ENCODE results near the gene PRR20G.

PRR20G gene

DNA sequence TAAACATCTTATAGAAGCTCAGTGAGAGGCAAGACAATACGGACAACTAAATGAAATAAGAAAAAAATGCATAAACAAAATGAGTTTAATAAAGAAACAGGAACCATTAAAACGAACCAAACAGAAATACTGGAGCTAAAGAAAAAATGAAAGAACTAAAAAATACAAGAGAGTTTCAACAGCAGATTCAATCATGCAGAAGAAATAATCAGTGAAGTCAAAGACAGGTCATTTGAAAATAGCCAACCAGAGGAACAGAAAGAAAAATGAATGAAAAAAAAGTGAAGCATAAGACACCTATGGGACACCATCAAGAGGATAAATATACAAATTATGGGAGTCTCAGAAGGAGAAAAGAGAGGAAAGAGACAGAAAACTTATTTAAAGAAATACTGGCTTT lies 42.5 kb upstream of the PRR20G start:
- H3K9me3 ChIP-seq (ENCODE audit: control insufficient read depth, insufficient read depth, low read length) = peaks cover 10% of the 10 kb centered on the region; the same call in 1 of the 2 replicates
- no peaks in the 10 kb centered on the region for H3K36me3 ChIP-seq (ENCODE audit: control insufficient read depth, low read length)
- H3K4me2 ChIP-seq (ENCODE audit: low read length) = no peak overlapping the region
- no peaks in the 10 kb centered on the region for H3K4me1 ChIP-seq (ENCODE audit: control insufficient read depth, low read length)
- H3K27ac ChIP-seq (ENCODE audit: low read depth, low read length) = no peak overlapping the region
- no peaks in the 10 kb centered on the region for H4K20me1 ChIP-seq (ENCODE audit: control insufficient read depth, insufficient read depth, low read depth, low read length)
- no peak overlapping the region for H3K4me3 ChIP-seq (ENCODE audit: low read length)
- TF ChIP-seq EZH2phosphoT487 (IDR thresholded peaks at IDR 0.05; ENCODE audit: borderline replicate concordance, low read length) = no peak
- TF ChIP-seq, protein P1, sequence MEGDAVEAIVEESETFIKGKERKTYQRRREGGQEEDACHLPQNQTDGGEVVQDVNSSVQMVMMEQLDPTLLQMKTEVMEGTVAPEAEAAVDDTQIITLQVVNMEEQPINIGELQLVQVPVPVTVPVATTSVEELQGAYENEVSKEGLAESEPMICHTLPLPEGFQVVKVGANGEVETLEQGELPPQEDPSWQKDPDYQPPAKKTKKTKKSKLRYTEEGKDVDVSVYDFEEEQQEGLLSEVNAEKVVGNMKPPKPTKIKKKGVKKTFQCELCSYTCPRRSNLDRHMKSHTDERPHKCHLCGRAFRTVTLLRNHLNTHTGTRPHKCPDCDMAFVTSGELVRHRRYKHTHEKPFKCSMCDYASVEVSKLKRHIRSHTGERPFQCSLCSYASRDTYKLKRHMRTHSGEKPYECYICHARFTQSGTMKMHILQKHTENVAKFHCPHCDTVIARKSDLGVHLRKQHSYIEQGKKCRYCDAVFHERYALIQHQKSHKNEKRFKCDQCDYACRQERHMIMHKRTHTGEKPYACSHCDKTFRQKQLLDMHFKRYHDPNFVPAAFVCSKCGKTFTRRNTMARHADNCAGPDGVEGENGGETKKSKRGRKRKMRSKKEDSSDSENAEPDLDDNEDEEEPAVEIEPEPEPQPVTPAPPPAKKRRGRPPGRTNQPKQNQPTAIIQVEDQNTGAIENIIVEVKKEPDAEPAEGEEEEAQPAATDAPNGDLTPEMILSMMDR (IDR thresholded peaks at IDR 0.05; ENCODE audit: low read depth, low read length, poor library complexity, severe bottlenecking) = no peak
- no peaks in the 10 kb centered on the region for H3K79me2 ChIP-seq (ENCODE audit: control insufficient read depth, low read length)
- no peaks in the 10 kb centered on the region for H3K9me2 ChIP-seq (replicated peaks; ENCODE audit: control insufficient read depth, low read length)
- H3K27me3 ChIP-seq (ENCODE audit: control insufficient read depth, low read length) = no peaks in the 10 kb centered on the region
- H3F3A ChIP-seq (ENCODE audit: control insufficient read depth, insufficient read depth) = no peaks in the 10 kb centered on the region

DNA sequence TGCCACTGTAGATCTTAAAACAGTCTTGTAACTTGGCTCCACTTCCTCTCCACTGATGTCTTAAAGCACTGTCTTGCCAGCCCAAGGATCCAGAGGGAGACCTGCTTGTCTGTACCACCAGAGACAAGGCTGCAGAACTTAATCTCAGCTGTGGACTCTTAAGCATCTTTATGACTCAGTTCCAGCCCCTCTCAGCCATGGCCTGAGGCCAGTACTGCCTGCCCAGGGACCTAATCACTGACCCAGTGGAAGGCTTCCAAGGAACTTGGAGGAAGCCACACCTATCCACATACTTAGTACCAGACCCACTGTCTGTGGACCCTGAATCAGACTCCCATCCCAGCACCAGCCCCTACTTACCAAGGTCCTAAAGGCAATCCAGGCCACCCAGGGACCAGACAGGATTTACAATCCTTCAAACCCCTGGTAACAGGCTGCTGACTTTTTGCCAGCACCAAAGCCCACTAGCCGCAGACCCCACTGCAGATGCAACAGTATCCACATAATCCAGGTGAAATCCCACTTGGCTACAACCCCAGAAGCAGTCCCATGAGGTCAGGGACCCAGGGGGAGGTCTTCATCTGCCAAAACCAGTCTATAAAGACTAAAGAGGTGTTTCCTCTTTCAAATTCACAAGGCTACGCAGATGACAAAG lies 41.9 kb upstream of the PRR20G start:
- H3K4me3 ChIP-seq (ENCODE audit: low read length) = no peak overlapping the region
- no peak overlapping the region for H3K27ac ChIP-seq (ENCODE audit: low read depth, low read length)
- TF ChIP-seq, protein P1 (IDR thresholded peaks at IDR 0.05; ENCODE audit: low read depth, low read length, poor library complexity, severe bottlenecking) = no peak
- no peak for TF ChIP-seq EZH2phosphoT487 (IDR thresholded peaks at IDR 0.05; ENCODE audit: borderline replicate concordance, low read length)
- H3K4me2 ChIP-seq (ENCODE audit: low read length) = no peak overlapping the region
- H3K9me2 ChIP-seq (replicated peaks; ENCODE audit: control insufficient read depth, low read length) = no peaks in the 10 kb centered on the region
- no peaks in the 10 kb centered on the region for H4K20me1 ChIP-seq (ENCODE audit: control insufficient read depth, insufficient read depth, low read depth, low read length)
- no peaks in the 10 kb centered on the region for H3K27me3 ChIP-seq (ENCODE audit: control insufficient read depth, low read length)
- no peaks in the 10 kb centered on the region for H3K36me3 ChIP-seq (ENCODE audit: control insufficient read depth, low read length)
- H3K4me1 ChIP-seq (ENCODE audit: control insufficient read depth, low read length) = no peaks in the 10 kb centered on the region
- no peaks in the 10 kb centered on the region for H3F3A ChIP-seq (ENCODE audit: control insufficient read depth, insufficient read depth)
- no peaks in the 10 kb centered on the region for H3K79me2 ChIP-seq (ENCODE audit: control insufficient read depth, low read length)
- H3K9me3 ChIP-seq (ENCODE audit: control insufficient read depth, insufficient read depth, low read length) = peaks cover 8% of the 10 kb centered on the region; the same call in 1 of the 2 replicates

DNA sequence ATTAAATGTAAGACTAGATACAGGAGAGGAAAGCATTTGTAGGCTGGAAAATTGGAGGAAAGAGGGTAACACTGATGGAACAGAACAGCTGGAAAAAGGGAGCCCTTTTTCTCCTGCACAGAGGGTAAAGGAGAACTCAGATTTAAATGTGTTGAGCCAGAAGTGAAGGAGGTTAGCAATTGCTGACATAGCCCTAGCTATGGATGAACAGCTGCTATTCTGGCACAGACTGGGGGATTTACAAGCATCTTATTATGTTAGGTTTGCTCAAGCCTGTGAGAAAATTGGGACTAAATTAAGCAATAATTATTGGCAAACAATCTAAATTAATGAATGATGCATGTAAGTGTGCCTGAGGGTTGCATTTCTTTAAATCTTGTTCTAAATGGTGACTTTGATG lies 40.6 kb upstream of the PRR20G start:
- no peak overlapping the region for H3K4me2 ChIP-seq (ENCODE audit: low read length)
- H3K79me2 ChIP-seq (ENCODE audit: control insufficient read depth, low read length) = no peaks in the 10 kb centered on the region
- H3K4me1 ChIP-seq (ENCODE audit: control insufficient read depth, low read length) = no peaks in the 10 kb centered on the region
- no peaks in the 10 kb centered on the region for H3K9me2 ChIP-seq (replicated peaks; ENCODE audit: control insufficient read depth, low read length)
- H3K9me3 ChIP-seq (ENCODE audit: control insufficient read depth, insufficient read depth, low read length) = peaks cover 4% of the 10 kb centered on the region; the same call in 1 of the 2 replicates
- H3K4me3 ChIP-seq (ENCODE audit: low read length) = no peak overlapping the region
- no peaks in the 10 kb centered on the region for H3K27me3 ChIP-seq (ENCODE audit: control insufficient read depth, low read length)
- H3K36me3 ChIP-seq (ENCODE audit: control insufficient read depth, low read length) = no peaks in the 10 kb centered on the region
- H3F3A ChIP-seq (ENCODE audit: control insufficient read depth, insufficient read depth) = no peaks in the 10 kb centered on the region
- H3K27ac ChIP-seq (ENCODE audit: low read depth, low read length) = no peak overlapping the region
- no peaks in the 10 kb centered on the region for H4K20me1 ChIP-seq (ENCODE audit: control insufficient read depth, insufficient read depth, low read depth, low read length)
- TF ChIP-seq EZH2phosphoT487 (IDR thresholded peaks at IDR 0.05; ENCODE audit: borderline replicate concordance, low read length) = no peak
- TF ChIP-seq, protein P1 (IDR thresholded peaks at IDR 0.05; ENCODE audit: low read depth, low read length, poor library complexity, severe bottlenecking) = no peak
